Globus pallidus (tissue), 1 donor: ENCODE results near the gene OR2AJ1.

ENCODE experiments used
- DNase-seq: peaks from one replicate; pipeline ENCODE4 v3.0.0-alpha.2; 2015; ENCODE audit warnings: low spot score

The OR2AJ1 gene

GRCh38 chr1:247924868-247925267, at the start of gene OR2AJ1:
Gene OR2AJ1, plus strand, starts transcription at chr1:247924889. Its CDS starts 8,880 bp downstream, at chr1:247933769.
- no peak for DNase-seq

GRCh38 chr1:247883346-247883745, 41.3 kb upstream of the OR2AJ1 start:
- DNase-seq = no peak

- DNase-seq = no peak
These were observed 39.8 kb upstream of the OR2AJ1 start for GRCh38 chr1:247884797-247885413.

GRCh38 chr1:247895163-247895637, 29.5 kb upstream of the OR2AJ1 start, which contains the start of gene OR2W3:
Gene OR2W3, plus strand, starts transcription at chr1:247895587. Its CDS starts 0 bp downstream, at chr1:247895587.
- no peak for DNase-seq

- no peak for DNase-seq
These were observed 28.7 kb upstream of the OR2AJ1 start for GRCh38 chr1:247895976-247896375.

- DNase-seq = no peak
These were observed 20.6 kb upstream of the OR2AJ1 start for GRCh38 chr1:247904122-247904521.

- no peak for DNase-seq
These were observed 19.5 kb upstream of the OR2AJ1 start for GRCh38 chr1:247905181-247905580.

- no peak for DNase-seq
These were observed 18.7 kb upstream of the OR2AJ1 start for GRCh38 chr1:247905910-247906503.

GRCh38 chr1:247906504-247907047, 18.1 kb upstream of the OR2AJ1 start:
- no peak for DNase-seq

- DNase-seq = no peak
These were observed 15.9 kb upstream of the OR2AJ1 start for GRCh38 chr1:247908766-247909165.

- DNase-seq = no peak
These were observed 10.9 kb upstream of the OR2AJ1 start for GRCh38 chr1:247913786-247914185.

- no peak for DNase-seq
These were observed 9.6 kb upstream of the OR2AJ1 start for GRCh38 chr1:247914941-247915662.

GRCh38 chr1:247919952-247920351, 4.7 kb upstream of the OR2AJ1 start, which contains the start of gene OR2T8:
Gene OR2T8, plus strand, starts transcription at chr1:247920252. Its CDS starts 766 bp downstream, at chr1:247921018.
- no peak for DNase-seq

- no peak for DNase-seq
These were observed 748 bp upstream of the OR2AJ1 start for GRCh38 chr1:247923941-247924340.

- no peak for DNase-seq
These were observed 9.3 kb downstream of the OR2AJ1 start for GRCh38 chr1:247933989-247934388.

- DNase-seq = no peak
These were observed 11.1 kb downstream of the OR2AJ1 start for GRCh38 chr1:247935781-247936180.

- DNase-seq = no peak
These were observed 11.7 kb downstream of the OR2AJ1 start for GRCh38 chr1:247936415-247936814.

- peak; percentile 46 for DNase-seq
These were observed 12.5 kb downstream of the OR2AJ1 start for GRCh38 chr1:247936965-247937734.

- no peak for DNase-seq
These were observed 17.9 kb downstream of the OR2AJ1 start for GRCh38 chr1:247942624-247943023.

GRCh38 chr1:247948558-247948957, 23.9 kb downstream of the OR2AJ1 start, which contains the start of gene OR2L8:
Gene OR2L8, plus strand, starts transcription at chr1:247948858. Its CDS starts 0 bp downstream, at chr1:247948858.
- DNase-seq = no peak

- DNase-seq = no peak
These were observed 28.7 kb downstream of the OR2AJ1 start for GRCh38 chr1:247953408-247953807.

GRCh38 chr1:247961791-247962190, 37.1 kb downstream of the OR2AJ1 start:
- no peak for DNase-seq
